ENCODE results near the gene AUTS2. TPM values are rescaled to one million over a fixed set of nuclear protein-coding genes. Genes with fewer than 3 reads are reported as not detected.

Gene AUTS2
- total and polyA plus RNA-seq, 2 donors = 13.4 to 87.7 TPM

GRCh38 chr7:69789563-69789962, 191.3 kb downstream of the AUTS2 start:
- 49% methylated on average over 2 of the region's 2 CpGs for WGBS
- Histone ChIP-seq H3K27ac (ENCODE audit: low read depth) (no peak overlapping the region), H3K4me1 (ENCODE audit: insufficient read depth) (no peaks in the 10 kb centered on the region), H3K36me3 (ENCODE audit: insufficient read depth) (no peaks in the 10 kb centered on the region), H3K4me3 (ENCODE audit: low read depth, low read length) (no peak overlapping the region)
- DNase-seq (ENCODE audit: extremely low spot score) = no peak

GRCh38 chr7:69790977-69791724, 192.9 kb downstream of the AUTS2 start:
- Histone ChIP-seq H3K27ac (ENCODE audit: low read depth) (no peak overlapping the region), H3K4me1 (ENCODE audit: insufficient read depth) (no peaks in the 10 kb centered on the region), H3K36me3 (ENCODE audit: insufficient read depth) (no peaks in the 10 kb centered on the region), H3K4me3 (ENCODE audit: low read depth, low read length) (no peak overlapping the region)
- DNase-seq (ENCODE audit: extremely low spot score) = no peak
- 89% methylated on average over 7 of the region's 7 CpGs for WGBS

GRCh38 chr7:69791739-69792138, 193.5 kb downstream of the AUTS2 start:
- 97% methylated on average over 1 of the region's 1 CpG for WGBS

GRCh38 chr7:69795932-69796331, 197.7 kb downstream of the AUTS2 start:
- Histone ChIP-seq H3K4me1 (ENCODE audit: insufficient read depth) (no peaks in the 10 kb centered on the region), H3K36me3 (ENCODE audit: insufficient read depth) (no peaks in the 10 kb centered on the region), H3K4me3 (ENCODE audit: low read depth, low read length) (no peak overlapping the region), H3K27ac (ENCODE audit: low read depth) (no peak overlapping the region)
- WGBS = 91% methylated on average over 5 of the region's 5 CpGs
- no peak for DNase-seq (ENCODE audit: extremely low spot score)

More at GRCh38 chr7:69791739-69792138, 193.5 kb downstream of the AUTS2 start:
- Histone ChIP-seq H3K36me3 (ENCODE audit: insufficient read depth) (no peaks in the 10 kb centered on the region), H3K4me3 (ENCODE audit: low read depth, low read length) (no peak overlapping the region), H3K4me1 (ENCODE audit: insufficient read depth) (no peaks in the 10 kb centered on the region), H3K27ac (ENCODE audit: low read depth) (no peak overlapping the region)
- no peak for DNase-seq (ENCODE audit: extremely low spot score)

GRCh38 chr7:69796416-69796815, 198.1 kb downstream of the AUTS2 start:
- DNase-seq (ENCODE audit: extremely low spot score) = no peak
- H3K36me3 ChIP-seq (ENCODE audit: insufficient read depth) = no peaks in the 10 kb centered on the region
- H3K4me3 ChIP-seq (ENCODE audit: low read depth, low read length) = no peak overlapping the region
- 99% methylated on average over 2 of the region's 2 CpGs for WGBS
- H3K27ac ChIP-seq (ENCODE audit: low read depth) = no peak overlapping the region
- no peaks in the 10 kb centered on the region for H3K4me1 ChIP-seq (ENCODE audit: insufficient read depth)

GRCh38 chr7:69799048-69799697, 200.9 kb downstream of the AUTS2 start:
- Histone ChIP-seq H3K4me1 (ENCODE audit: insufficient read depth) (no peaks in the 10 kb centered on the region), H3K27ac (ENCODE audit: low read depth) (no peak overlapping the region), H3K36me3 (ENCODE audit: insufficient read depth) (no peaks in the 10 kb centered on the region), H3K4me3 (ENCODE audit: low read depth, low read length) (no peak overlapping the region)
- DNase-seq (ENCODE audit: extremely low spot score) = no peak
- 91% methylated on average over 4 of the region's 4 CpGs for WGBS

- 81% methylated on average over 2 of the region's 2 CpGs for WGBS
- no peaks in the 10 kb centered on the region for H3K36me3 ChIP-seq (ENCODE audit: insufficient read depth)
- no peaks in the 10 kb centered on the region for H3K4me1 ChIP-seq (ENCODE audit: insufficient read depth)
- no peak for DNase-seq (ENCODE audit: extremely low spot score)
- no peak overlapping the region for H3K27ac ChIP-seq (ENCODE audit: low read depth)
- no peak overlapping the region for H3K4me3 ChIP-seq (ENCODE audit: low read depth, low read length)
Observed at GRCh38 chr7:69799990-69800389, 201.7 kb downstream of the AUTS2 start.

GRCh38 chr7:69800495-69800894, 202.2 kb downstream of the AUTS2 start:
- no peak overlapping the region for H3K4me3 ChIP-seq (ENCODE audit: low read depth, low read length)
- no peaks in the 10 kb centered on the region for H3K4me1 ChIP-seq (ENCODE audit: insufficient read depth)
- no peaks in the 10 kb centered on the region for H3K36me3 ChIP-seq (ENCODE audit: insufficient read depth)
- no peak overlapping the region for H3K27ac ChIP-seq (ENCODE audit: low read depth)
- DNase-seq (ENCODE audit: extremely low spot score) = no peak

- H3K27ac ChIP-seq (ENCODE audit: low read depth) = no peak overlapping the region
- H3K4me3 ChIP-seq (ENCODE audit: low read depth, low read length) = no peak overlapping the region
- H3K36me3 ChIP-seq (ENCODE audit: insufficient read depth) = no peaks in the 10 kb centered on the region
- no peak for DNase-seq (ENCODE audit: extremely low spot score)
- 82% methylated on average over 5 of the region's 5 CpGs for WGBS
- H3K4me1 ChIP-seq (ENCODE audit: insufficient read depth) = no peaks in the 10 kb centered on the region
Observed at GRCh38 chr7:69801729-69802682, 203.7 kb downstream of the AUTS2 start.

GRCh38 chr7:69803699-69804516, 205.6 kb downstream of the AUTS2 start:
- 94% methylated on average over 5 of the region's 5 CpGs for WGBS
- Histone ChIP-seq H3K4me3 (ENCODE audit: low read depth, low read length) (no peak overlapping the region), H3K36me3 (ENCODE audit: insufficient read depth) (no peaks in the 10 kb centered on the region), H3K4me1 (ENCODE audit: insufficient read depth) (no peaks in the 10 kb centered on the region), H3K27ac (ENCODE audit: low read depth) (no peak overlapping the region)
- DNase-seq (ENCODE audit: extremely low spot score) = no peak

- no peak for DNase-seq (ENCODE audit: extremely low spot score)
- Histone ChIP-seq H3K27ac (ENCODE audit: low read depth) (no peak overlapping the region), H3K36me3 (ENCODE audit: insufficient read depth) (no peaks in the 10 kb centered on the region), H3K4me1 (ENCODE audit: insufficient read depth) (no peaks in the 10 kb centered on the region), H3K4me3 (ENCODE audit: low read depth, low read length) (no peak overlapping the region)
- 56% methylated on average over 2 of the region's 2 CpGs for WGBS
Observed at GRCh38 chr7:69804962-69805361, 206.7 kb downstream of the AUTS2 start.

- no peaks in the 10 kb centered on the region for H3K36me3 ChIP-seq (ENCODE audit: insufficient read depth)
- no peaks in the 10 kb centered on the region for H3K4me1 ChIP-seq (ENCODE audit: insufficient read depth)
- H3K27ac ChIP-seq (ENCODE audit: low read depth) = no peak overlapping the region
- 98% methylated on average over 1 of the region's 1 CpG for WGBS
- no peak for DNase-seq (ENCODE audit: extremely low spot score)
- no peak overlapping the region for H3K4me3 ChIP-seq (ENCODE audit: low read depth, low read length)
Observed at GRCh38 chr7:69808391-69808790, 210.1 kb downstream of the AUTS2 start.
